ENCODE measurements around the gene TSKS. TPM values are rescaled to one million over a fixed set of nuclear protein-coding genes. Genes with fewer than 3 reads are reported as not detected.
A peak's percentile ranks its signal among the peaks of the same experiment; 100 is the strongest.

The TSKS gene
- total RNA-seq, 1 experiment from 2014 or later: 0.48 TPM

- no peak for TF ChIP-seq PRDM15 (CRISPR knock-in tag; IDR thresholded peaks at IDR 0.05)
- no peak for TF ChIP-seq PRRX2 (CRISPR knock-in tag; IDR thresholded peaks at IDR 0.05)
- no peak for TF ChIP-seq ARID4B (CRISPR knock-in tag; IDR thresholded peaks at IDR 0.05; ENCODE audit: borderline replicate concordance)
- no peak for TF ChIP-seq TEAD4 (CRISPR knock-in tag; IDR thresholded peaks at IDR 0.05)
- no peak for TF ChIP-seq KAT7 (CRISPR knock-in tag; IDR thresholded peaks at IDR 0.05; ENCODE audit: borderline replicate concordance)
Measured at GRCh38 chr19:49806620-49806959, 43.5 kb upstream of the TSKS start (continued).

- H3K27ac Mint-ChIP-seq: peak overlapping the region; percentile 90
- no peaks in the 10 kb centered on the region for H3K9me3 Mint-ChIP-seq
- H3K27me3 Mint-ChIP-seq (ENCODE audit: low read depth): peaks cover 5% of the 10 kb centered on the region; the same call in 1 of the 2 replicates
- POLR2A ChIA-PET: interaction anchor here (0.7 kb wide), 1 partner anchor 59 kb away, joined by 10 read pairs; no protein-coding TSS in a partner anchor
- CTCF ChIA-PET: interaction anchor here (0.7 to 2.1 kb wide), 20 partner anchors 10 to 166 kb away, joined by 3 to 13 read pairs (median 6); partner anchors contain the start of genes AP2A1, CPT1C, MED25 and PNKP
- H3K4me3 Mint-ChIP-seq: 0 out of 2 replicates have a peak overlapping the region, but pooled peaks have one; percentile 30
- no peak for ATAC-seq
- H3K36me3 Mint-ChIP-seq: peaks cover 15% of the 10 kb centered on the region
- no peak for DNase-seq (ENCODE audit: low spot score)
- peak; percentile 85 for TF ChIP-seq GTF2I (CRISPR knock-in tag; conservative IDR thresholded peaks at IDR 0.05)
- no peak for TF ChIP-seq ZBTB43 (CRISPR knock-in tag; IDR thresholded peaks at IDR 0.05)
- peaks cover 32% of the 10 kb centered on the region for H3K4me1 Mint-ChIP-seq
Measured at GRCh38 chr19:49805822-49806619, 42.9 kb upstream of the TSKS start.

- H3K36me3 Mint-ChIP-seq: peaks cover 21% of the 10 kb centered on the region; the same call in 1 of the 2 replicates
- DNase-seq (ENCODE audit: low spot score) (no peak), ATAC-seq (no peak)
- H3K4me1 Mint-ChIP-seq: peaks cover 25% of the 10 kb centered on the region
- ChIA-PET CTCF (interaction anchor here (1.0 kb wide), 1 partner anchor 60 kb away, joined by 4 read pairs; no protein-coding TSS in a partner anchor), POLR2A (no interaction called here)
- H3K4me3 Mint-ChIP-seq: peak overlapping the region; percentile 11; the same call in 1 of the 2 replicates
- H3K9me3 Mint-ChIP-seq: no peaks in the 10 kb centered on the region
- H3K27me3 Mint-ChIP-seq (ENCODE audit: low read depth): no peaks in the 10 kb centered on the region
- H3K27ac Mint-ChIP-seq: peak overlapping the region; percentile 73
- TF ChIP-seq ZBTB43 (CRISPR knock-in tag; IDR thresholded peaks at IDR 0.05): no peak
- no peak for TF ChIP-seq CDX4 (CRISPR knock-in tag; IDR thresholded peaks at IDR 0.05; ENCODE audit: borderline replicate concordance)
- TF ChIP-seq ZSCAN18 (CRISPR knock-in tag; IDR thresholded peaks at IDR 0.05): no peak
- TF ChIP-seq FOXP1 (CRISPR knock-in tag; IDR thresholded peaks at IDR 0.05; ENCODE audit: borderline replicate concordance): no peak
- no peak for TF ChIP-seq TCF7 (CRISPR knock-in tag; IDR thresholded peaks at IDR 0.05; ENCODE audit: low read depth)
- no peak for TF ChIP-seq ZNF532 (CRISPR knock-in tag; IDR thresholded peaks at IDR 0.05; ENCODE audit: borderline replicate concordance)
- TF ChIP-seq SMAD4 (CRISPR knock-in tag; IDR thresholded peaks at IDR 0.05): no peak
Measured at GRCh38 chr19:49803529-49803856, 40.4 kb upstream of the TSKS start.

Data from WTC11 (cell line).